Kasumi-1 (cell line): ENCODE data around the gene RNF126.
"Not testable (repeated sequence)": the region's sequence is repeated elsewhere in the genome, so short reads cannot be mapped to it uniquely, and the experiment has no call there.

Experiments used
- DNase-seq, 2 experiments: peaks; one replicate each; lab custom pipeline; 2025; lab: John Stamatoyannopoulos, UW

RNF126 gene

DNA sequence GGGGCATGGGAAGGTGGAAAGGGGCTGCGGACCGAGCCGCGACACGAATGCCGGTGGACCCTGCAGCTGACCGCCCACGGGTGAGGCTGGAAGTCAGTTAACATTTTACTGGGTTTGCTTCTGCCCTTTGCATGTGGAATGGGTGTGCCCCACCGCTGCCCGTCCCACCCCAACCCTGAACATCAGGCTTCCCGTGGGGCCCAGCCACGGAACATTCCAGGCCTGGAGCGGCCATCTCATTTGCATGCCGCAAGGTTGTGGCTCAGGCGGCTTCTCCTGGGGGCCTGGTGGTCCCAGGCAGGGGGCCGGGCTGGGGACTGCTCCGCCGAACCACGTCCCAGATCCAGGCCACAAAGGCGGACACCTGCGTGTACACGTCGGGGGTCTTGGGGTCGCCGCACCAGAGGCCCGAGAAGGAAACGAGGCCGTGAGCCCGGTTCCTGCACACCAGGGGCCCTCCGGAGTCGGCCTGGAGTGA is 22.5 kb upstream of the RNF126 start:
- no peak for DNase-seq

DNA sequence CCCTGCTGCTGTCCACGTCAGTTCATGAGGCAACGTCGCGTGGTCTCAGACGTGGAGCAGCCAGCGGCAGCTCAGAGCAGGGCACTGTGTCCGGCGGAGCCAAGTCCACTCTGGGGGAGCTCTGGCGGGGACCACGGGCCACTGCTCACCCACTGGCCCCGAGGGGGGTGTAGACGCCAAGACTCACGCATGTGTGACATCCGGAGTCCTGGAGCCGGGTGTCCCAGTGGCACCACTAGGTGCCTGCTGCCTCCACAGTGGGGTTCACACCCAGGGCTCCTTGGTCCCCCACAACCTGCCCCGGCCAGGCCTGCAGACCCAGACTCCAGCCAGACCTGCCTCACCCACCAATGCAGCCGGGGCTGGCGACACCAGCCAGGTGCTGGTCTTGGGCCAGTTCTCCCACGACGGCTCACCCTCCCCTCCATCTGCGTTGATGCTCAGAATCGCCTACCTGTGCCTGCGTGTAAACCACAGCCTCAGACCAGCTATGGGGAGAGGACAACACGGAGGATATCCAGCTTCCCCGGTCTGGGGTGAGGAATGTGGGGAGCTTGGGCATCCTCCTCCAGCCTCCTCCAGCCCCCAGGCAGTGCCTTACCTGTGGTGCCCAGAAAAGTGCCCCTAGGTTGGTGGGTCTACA is 19.8 kb upstream of the RNF126 start:
- DNase-seq = no peak

DNA sequence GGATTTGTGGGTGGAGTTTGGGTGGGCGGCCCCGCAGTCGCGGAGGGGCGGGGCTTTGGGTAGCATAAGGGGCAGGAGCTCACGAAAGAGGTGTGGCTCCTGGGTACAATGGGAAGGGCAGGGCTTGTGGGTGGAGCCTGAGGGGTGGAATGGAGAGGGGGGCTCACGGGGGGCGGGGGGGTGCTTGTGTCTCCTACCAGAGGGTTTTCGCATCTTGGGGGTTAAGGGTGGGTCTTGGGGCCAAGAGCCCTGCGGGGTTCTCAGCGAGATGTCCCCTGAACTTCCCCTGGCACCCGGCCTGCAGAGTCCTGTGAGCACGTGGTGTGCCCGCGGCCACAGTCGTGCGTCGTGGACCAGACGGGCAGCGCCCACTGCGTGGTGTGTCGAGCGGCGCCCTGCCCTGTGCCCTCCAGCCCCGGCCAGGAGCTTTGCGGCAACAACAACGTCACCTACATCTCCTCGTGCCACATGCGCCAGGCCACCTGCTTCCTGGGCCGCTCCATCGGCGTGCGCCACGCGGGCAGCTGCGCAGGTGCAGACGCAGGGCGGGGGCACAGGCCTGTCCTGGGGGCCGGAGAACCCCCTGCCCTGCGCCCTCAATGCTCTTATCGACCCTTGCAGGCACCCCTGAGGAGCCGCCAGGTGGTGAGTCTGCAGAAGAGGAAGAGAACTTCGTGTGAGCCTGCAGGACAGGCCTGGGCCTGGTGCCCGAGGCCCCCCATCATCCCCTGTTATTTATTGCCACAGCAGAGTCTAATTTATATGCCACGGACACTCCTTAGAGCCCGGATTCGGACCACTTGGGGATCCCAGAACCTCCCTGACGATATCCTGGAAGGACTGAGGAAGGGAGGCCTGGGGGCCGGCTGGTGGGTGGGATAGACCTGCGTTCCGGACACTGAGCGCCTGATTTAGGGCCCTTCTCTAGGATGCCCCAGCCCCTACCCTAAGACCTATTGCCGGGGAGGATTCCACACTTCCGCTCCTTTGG is 18.3 kb upstream of the RNF126 start:
- DNase-seq = peak; percentile 66 to 81

DNA sequence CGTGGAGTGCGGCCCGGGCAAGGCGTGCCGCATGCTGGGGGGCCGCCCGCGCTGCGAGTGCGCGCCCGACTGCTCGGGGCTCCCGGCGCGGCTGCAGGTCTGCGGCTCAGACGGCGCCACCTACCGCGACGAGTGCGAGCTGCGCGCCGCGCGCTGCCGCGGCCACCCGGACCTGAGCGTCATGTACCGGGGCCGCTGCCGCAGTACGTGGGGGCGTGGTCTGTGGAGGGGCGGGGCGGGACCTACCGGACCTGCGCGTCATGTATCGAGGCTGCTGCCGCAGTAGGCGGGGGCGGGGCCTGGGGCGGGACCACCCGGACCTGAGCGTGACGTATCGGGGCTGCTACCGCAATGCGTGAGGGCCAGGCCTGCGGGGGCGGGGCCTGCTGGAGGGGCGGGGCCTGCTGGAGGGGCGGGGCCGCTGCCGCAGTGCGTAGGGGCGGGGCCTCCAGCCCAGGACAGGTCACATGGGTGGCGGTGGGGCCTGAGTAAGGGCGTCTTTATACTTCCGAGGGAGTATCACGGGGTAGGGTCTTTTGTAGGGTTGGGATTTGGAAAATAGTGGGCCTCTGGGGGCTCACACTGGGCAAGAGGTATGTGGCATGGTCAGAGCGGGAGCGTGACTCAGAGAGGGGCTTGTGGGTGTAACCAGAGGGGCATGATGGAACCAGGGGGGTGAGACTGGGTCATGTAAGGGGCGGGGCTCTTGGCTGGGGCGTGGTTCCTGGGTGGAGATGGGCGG is 17.4 kb upstream of the RNF126 start:
- peak; percentile 92 to 95 for DNase-seq

DNA sequence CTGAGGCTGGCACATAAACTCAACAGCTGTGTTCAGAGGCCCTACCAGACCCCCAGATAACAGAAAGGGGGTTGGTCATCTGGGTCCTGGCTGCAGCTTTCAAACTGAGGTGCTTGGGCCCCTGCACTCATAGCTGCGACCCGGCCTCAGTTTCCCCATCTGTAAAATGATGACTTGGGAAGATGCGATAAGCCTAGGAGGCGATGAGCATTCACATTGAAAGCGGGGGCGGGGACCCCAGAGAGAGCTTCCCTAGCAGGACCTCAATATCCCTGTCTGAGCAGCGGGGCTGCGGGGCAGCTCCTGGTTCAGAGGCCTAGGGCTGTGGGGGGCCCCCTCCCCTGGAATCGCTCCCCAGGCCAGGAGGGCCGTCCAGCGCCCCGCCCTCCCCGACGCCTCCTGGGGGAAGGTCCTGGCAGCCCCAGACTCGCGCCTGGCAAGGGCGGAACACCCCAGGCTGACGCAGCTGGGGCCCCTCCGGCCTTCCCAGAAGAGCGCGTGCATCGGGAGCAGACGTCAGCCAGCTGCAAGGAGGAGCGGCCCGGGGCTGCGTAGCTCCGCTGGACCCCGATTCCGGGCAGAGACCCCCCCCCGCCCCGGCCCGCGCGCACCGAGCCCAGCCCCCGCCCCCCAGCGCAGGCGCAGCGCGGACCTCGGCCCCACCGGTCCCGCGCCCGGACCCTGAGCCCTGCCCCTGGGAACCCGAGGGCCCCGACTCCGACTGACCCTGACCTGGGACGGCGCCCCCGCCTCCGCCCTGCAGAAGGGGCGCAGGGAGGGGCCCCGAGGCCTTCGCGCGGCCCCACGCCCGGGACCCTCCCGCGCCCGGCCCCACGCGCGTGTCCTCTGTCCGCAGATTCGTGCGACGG is 16.6 kb upstream of the RNF126 start:
- DNase-seq = peak; percentile 51 to 56

DNA sequence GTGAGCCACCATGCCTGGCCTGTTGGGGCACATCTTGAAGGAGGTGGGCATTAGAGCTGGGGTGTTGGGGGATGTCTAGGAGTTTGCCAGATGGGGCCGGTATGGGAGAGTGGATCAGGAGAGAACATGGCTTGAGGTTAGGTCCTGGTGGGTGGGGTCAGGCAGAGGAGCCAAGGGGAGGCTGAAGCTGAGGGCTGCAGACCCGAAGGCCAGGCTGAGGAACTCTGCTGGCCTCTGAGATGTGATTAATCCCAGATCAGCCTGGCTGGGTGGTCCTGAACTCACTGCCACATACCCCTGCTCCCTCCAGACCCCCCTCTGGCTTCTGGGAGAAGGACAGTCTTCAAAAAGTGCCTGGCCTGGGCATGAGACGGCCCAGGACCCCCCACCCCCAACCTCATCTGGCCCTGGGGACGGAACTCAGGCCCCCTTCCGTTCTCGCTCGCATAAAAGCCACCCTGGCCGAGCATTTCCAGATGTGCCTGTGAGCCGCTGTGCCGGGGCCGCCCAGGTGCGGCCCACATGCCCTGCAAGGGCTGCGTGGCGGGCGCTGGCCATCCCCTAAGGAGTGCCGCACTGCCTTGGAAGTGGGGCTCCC is 15.9 kb upstream of the RNF126 start:
- no peak for DNase-seq

DNA sequence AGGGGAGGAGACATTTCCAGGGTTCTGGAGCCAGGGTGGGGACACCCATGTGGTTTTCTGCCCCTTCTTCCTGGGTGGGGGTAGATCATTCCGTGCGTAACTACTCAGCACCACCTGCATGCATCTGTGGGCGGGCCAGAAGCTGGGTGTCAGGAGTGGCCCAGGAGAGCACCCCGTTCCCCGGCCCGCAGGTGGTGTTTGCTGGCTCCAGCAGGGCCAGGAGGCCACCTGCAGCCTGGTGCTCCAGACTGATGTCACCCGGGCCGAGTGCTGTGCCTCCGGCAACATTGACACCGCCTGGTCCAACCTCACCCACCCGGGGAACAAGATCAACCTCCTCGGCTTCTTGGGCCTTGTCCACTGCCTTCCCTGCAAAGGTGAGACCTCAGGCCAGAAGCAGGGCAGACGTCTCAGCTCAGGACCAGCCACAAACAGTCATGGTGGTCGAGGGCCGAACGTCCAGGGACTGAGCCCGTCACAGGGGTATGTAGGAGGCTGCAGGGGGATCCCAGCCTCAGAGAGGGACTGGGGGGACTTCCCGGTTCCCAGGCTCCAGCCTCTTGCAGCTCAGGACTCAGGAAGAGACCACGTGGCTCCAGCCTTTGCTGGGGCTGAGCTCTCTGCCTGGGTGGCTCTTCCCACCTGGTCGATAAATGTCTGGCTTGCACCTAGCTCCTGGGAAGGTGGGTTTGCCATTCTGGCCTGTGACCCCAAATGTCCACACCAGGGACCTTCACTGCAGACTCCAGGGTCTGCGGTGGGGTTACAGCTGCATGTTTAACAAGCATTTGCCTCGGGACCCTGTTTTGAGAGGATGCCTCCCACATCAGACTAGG is 14.8 kb upstream of the RNF126 start:
- no peak for DNase-seq

DNA sequence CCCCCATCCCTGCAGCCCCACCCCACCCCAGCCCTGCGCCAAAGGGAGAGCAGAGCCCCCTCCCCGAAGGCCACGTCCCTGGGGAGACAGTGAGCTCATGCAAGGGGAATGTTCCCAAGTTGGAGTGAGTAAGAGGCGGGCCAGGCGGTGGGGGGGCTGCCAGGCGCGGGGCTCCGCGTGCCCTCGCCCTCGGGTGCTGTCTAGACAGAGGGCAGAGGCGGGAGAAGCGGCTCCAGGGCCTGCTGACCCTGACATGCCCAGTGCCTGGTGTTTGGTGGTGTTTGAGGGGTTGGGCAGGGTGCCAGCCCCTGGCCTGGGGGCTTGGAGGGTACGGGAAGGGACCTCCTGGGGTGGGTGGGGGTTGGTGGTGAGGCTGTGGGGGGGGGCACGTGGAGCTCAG is 14.2 kb upstream of the RNF126 start:
- no peak for DNase-seq

DNA sequence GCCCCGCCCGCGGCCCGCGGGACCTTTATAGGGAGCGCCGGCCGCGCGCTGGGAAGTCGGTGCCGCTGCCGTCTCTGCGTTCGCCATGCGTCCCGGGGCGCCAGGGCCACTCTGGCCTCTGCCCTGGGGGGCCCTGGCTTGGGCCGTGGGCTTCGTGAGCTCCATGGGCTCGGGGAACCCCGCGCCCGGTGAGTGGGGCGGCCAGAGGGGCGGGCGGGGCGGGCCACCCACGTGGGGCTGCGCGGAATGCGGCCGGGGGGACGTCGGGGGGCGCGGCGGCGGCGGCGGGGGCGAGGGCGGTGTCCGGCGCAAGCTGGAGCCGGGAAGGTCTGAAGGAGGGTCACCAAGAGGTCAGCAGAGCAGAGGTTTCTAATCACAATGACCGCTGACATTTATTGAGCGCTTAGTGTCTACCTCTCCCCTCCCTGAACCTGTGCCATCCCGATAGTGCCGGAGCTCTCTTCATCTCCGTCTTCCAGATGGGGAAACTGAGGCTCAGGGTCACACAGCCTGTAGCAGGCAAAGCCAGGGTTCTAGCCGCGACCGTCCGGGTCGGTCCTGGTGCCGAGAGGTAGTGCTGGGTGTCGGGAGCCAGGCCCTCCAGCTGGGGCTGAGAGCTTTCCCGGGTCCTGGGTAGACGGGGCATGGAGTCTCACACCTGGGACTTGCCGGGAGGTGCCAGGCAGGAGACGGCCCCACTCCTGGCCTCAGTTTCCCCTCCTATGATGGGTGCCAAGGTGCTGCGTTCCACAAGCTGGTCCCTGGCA is 13.5 kb upstream of the RNF126 start, which contains the start of gene FSTL3:
Gene FSTL3, plus strand, starts transcription at position 54 of the 767 bp plus-strand sequence. Its CDS starts 32 bp downstream, at position 86.
- no peak for DNase-seq

DNA sequence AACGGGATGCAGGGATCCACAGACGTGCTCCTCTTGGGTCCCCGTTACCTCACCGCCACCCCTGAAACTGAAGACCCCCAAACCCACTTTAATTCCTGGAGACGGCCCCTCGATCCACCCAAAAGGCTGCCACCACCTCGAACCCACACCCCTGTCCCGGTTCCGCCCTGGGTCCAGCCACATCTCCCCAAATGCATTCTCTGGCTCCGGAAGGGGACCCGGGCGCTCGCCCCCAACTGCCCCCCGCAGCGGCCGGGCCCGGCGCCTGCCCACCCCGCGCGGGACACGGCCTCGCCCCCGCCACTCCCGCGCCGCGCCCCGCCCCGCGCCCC is 13.0 kb upstream of the RNF126 start:
- DNase-seq = no peak

DNA sequence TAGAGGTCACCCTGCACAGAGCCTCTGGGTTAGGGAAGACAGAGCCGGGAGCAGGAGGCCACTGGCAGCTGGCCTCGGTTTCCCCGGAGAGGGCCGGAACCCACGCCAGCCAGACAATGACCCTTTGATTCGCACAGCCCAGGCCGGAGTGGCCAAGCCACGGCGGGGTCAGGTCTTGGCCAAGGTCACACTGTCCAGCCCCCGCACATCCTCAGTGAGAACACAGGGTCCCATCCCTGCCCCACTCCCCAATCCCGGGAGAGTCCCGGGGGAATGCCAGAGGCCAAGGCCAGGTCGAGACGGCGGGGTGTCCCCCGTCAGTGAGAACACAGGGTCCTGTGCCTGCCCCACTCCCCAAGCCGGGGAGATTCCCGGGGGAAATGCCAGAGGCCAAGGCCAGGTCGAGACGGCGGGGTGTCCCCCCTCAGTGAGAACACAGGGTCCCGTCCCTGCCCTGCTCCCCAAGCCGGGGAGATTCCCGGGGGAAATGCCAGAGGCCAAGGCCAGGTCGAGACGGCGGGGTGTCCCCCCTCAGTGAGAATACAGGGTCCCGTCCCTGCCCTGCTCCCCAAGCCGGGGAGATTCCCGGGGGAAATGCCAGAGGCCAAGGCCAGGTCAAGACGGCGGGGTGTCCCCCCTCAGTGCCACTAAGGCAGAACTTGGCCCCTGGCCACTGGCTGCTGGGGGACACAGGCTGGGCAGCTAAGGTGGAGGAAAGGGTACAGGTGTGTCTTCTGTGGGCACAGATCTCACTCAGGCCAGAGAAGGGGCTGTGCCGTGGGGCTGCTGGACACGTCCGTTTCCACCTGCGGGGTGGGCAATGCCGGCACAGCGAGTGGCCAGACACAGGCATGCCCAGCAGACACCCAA is 11.5 kb upstream of the RNF126 start:
- DNase-seq = no peak

DNA sequence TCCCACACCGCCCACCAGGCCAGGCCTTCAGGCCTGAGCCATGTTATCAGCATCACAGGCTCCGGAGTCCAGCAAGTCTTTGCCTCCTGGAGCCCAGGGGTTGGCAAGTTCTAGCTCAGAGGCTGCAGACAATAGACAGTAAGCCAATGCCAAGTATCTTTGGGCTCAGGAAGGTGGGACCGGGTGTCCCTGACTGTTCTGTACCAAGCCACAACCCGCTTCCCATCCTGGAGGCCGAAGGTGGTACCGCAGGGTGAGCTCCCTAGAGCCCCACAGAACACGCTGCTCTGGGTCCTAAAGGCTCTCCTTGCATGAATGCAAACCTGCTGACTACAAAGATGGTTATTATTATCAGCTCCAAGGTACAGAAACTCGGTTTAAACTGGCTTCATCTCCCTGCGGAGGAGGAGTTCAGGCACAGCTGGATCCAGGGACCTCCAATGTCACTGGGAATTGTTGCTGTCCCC is 7.6 kb upstream of the RNF126 start:
- DNase-seq = no peak

DNA sequence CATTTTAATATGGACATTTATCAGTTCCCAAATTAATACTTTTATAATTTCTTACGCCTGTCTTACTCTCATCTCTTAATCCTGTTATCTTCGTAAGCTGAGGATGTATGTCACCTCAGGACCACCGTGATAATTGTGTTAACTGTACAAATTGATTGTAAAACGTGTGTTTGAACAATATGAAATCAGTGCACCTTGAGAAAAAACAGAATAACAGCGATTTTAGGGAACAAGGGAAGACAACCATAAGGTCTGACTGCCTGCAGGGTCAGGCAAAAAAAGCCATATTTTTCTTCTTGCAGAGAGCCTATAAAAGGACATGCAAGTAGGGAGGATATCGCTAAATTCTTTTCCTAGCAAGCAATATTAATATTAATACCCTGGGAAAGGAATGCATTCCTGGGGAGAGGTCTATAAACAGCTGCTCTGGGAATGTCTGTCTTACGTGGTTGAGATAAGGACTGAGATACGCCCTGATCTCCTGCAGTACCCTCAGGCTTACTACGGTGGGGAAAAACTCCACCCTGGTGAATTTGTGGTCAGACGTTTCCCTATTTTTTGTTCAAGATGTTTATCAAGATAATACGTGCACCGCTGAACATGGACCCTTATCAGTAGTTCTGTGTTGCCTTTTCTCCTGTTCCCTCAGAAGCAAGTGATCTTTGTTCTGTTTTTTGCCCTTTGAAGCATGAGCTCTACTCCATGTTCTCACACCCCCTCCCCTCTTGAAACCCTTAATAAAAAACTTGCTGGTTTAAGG is 5.8 kb upstream of the RNF126 start:
- peak; percentile 34 to 51 for DNase-seq

DNA sequence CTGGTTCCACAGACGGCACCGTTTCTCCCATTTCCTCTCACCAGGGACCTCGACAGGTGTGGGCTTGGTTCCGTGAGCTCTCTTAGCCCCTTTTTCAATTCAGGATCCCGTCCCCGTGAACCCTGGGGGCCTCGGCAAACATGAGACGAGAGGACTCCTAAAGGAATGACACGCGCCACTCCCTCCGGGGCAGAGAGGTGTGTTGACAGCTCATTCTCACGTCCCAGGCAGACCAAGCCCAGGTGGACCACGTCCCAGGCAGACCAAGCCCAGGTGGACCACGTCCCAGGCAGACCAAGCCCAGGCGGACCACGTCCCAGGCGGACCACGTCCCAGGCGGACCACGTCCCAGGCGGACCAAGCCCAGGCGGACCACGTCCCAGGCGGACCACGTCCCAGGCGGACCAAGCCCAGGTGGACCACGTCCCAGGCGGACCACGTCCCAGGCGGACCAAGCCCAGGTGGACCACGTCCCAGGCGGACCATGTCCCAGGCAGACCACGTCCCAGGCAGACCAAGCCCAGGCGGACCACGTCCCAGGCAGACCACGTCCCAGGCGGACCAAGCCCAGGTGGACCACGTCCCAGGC is 4.1 kb upstream of the RNF126 start:
- not testable (repeated sequence) for DNase-seq

DNA sequence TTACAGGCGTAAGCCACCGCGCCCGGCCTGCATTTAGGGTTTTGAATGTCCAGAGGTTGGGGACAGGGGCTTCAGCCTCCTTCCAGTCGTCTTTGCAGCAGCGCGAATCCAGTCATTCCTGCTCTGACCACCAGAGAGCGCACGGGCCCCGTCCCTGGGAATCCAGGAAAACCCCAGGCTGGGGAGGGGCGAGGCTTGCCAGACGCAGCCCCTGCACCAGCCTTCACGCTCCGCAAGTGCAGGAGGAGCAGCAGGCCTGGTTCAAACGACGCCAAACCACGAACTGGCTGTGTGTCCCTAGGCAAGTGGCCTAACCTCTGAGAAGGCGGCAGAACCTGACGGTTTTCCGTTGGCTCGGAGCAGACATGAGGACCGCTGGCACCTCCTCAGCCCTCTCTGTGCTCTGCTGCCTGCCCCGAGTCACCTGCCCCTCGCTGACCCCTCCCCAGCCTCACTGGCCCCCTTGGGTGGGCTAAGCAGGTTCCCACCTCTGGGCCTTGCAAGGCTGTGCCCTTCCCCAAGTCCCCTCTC is 2.0 kb upstream of the RNF126 start:
- DNase-seq = peak; percentile 82 to 87

DNA sequence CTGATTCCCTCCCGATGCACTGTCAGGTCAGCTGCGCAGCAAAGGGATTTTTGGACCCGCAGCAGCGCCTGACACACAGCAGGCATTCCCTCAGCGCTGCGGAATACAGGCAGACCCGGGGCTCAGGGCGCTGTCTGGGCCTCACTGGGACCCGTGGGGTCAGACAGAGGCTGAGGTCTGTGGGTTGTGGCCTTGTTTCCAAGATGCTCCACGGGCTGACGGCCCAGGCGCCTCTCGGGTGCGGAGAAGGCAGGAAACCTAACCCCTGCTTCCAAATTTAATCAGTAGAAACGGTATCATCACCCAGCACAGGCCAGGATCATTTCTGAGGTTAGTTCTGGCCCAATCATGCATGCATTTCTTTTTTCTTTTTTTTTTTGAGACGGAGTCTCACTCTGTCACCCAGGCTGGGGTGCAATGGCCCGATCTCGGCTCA is 686 bp upstream of the RNF126 start:
- no peak for DNase-seq
